Fibroblast of lung (primary cell): ENCODE measurements around the gene LGALS3BP.

Source experiments
- EZH2 ChIP-seq: IDR thresholded peaks from 2 replicates; pipeline ENCODE4 v1.5.1; 2012; ENCODE audit warnings: low read length, control low read depth, mild to moderate bottlenecking; ENCODE audit errors: missing control alignments
- TF ChIP-seq, protein P1 (sequence below), 2 donors: IDR thresholded peaks in 1 of 2; conservative IDR thresholded peaks in 1 of 2; 1 replicate in 1 of 2; 2 replicates in 1 of 2; pipeline ENCODE4 v1.5.1; 2011 to 2012; ENCODE audit warnings: low read length in 2 of 2, control low read depth in 1 of 2, inconsistent platforms in 1 of 2, low read depth in 1 of 2, mild to moderate bottlenecking in 1 of 2

DNA sequence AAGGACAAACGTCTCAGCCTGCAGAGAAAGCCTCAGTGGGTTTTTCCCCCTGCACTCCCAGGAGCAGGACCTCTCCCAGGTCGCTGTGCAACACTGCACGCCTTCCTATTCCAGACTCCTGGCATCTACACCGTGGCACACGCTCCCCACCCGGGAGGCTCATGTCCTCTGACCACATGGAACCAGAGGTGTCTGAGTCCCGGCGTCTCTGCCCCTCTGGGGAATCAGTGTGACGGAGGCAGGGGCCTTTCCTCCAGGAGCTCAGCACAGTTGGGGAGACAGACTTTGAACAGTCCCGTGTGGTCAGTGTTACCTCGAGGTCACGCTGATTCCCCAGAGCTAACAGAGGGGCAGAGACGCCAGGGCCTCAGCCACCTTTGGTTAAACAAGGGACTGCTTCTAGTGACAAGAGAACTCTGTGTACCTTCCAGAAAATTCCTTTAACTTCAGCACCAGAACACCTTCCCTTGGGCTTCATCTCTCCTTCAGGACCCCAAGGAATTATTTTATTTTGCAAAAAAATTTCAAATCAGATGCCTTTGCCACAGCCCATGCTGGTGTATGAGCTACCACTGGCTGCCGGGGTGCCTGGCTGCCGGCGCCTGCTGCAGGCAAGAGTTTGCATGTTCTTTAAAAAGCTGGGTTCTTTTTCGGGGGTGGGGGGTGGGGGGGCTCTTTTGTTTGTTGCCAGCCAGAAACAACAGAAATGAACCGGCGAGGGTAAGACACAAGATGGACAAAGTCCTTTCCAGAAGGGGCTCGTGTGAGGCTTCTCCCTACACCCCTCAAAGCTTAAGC is 23.3 kb upstream of the LGALS3BP start:
- TF ChIP-seq, protein P1, sequence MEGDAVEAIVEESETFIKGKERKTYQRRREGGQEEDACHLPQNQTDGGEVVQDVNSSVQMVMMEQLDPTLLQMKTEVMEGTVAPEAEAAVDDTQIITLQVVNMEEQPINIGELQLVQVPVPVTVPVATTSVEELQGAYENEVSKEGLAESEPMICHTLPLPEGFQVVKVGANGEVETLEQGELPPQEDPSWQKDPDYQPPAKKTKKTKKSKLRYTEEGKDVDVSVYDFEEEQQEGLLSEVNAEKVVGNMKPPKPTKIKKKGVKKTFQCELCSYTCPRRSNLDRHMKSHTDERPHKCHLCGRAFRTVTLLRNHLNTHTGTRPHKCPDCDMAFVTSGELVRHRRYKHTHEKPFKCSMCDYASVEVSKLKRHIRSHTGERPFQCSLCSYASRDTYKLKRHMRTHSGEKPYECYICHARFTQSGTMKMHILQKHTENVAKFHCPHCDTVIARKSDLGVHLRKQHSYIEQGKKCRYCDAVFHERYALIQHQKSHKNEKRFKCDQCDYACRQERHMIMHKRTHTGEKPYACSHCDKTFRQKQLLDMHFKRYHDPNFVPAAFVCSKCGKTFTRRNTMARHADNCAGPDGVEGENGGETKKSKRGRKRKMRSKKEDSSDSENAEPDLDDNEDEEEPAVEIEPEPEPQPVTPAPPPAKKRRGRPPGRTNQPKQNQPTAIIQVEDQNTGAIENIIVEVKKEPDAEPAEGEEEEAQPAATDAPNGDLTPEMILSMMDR (conservative IDR thresholded peaks at IDR 0.05 in 1 of 2, IDR thresholded peaks at IDR 0.05 in 1 of 2; ENCODE audit: low read depth in 1 of 2, low read length in 2 of 2) = no peak
- no peak for TF ChIP-seq EZH2
